GM12878 (cell line): ENCODE measurements around the gene RSRC1. TPM values are rescaled to one million over a fixed set of nuclear protein-coding genes. Genes with fewer than 3 reads are reported as not detected.

Source experiments
- ATAC-seq: fragments of 200-7000 bp; cut with Tn5 transposase; 3 replicates; pipeline ENCODE4 v1.9.1; 2020; ENCODE audit warnings: mild to moderate bottlenecking, moderate library complexity
- BruUV-seq: library from RNA; stranded (reverse); fragments of 400-500 nt; replicated peaks from 2 replicates; lab custom pipeline; 2021; lab: Mats Ljungman, UMichigan
- CTCF ChIA-PET: fragments of 300-600 bp; sonication (Branson Sonifier 250); formaldehyde crosslinking; extraction: SDS; loops from one replicate; lab custom pipeline; 2021; ENCODE audit warnings: inconsistent platforms; lab: Yijun Ruan, JAX
- POLR2A ChIA-PET: fragments of 350-600 bp; formaldehyde crosslinking; extraction: SDS; loops from one replicate; lab custom pipeline; 2021; ENCODE audit warnings: inconsistent platforms; lab: Charles Lee
- RAD21 ChIA-PET: fragments of 300-600 bp; sonication (Branson Sonifier 250); formaldehyde crosslinking; loops from one replicate; lab custom pipeline; 2023; ENCODE audit warnings: antibody characterized with exemption; ENCODE audit not compliant: unreplicated experiment; lab: Charles Lee
- SMC1A ChIA-PET: fragments of 300-600 bp; sonication (Branson Sonifier 250); formaldehyde crosslinking; loops from one replicate; lab custom pipeline; 2023; ENCODE audit not compliant: unreplicated experiment, uncharacterized antibody; lab: Charles Lee
- DNase-seq: peaks from one replicate; pipeline ENCODE4 v3.0.0-alpha.2; 2011; ENCODE audit warnings: low read depth, low spot score
- FAIRE-seq: peaks from 3 replicates; lab custom pipeline; 2011; peaks lifted over from hg19 to GRCh38; lab: Jason Lieb, UNC
- H2AFZ ChIP-seq: 2 replicates; pipeline ENCODE4 v1.6.0; 2011; ENCODE audit warnings: low read depth, low read length, control low read depth; ENCODE audit not compliant: control insufficient read depth
- H3K27ac ChIP-seq: 2 replicates; pipeline ENCODE4 v1.5.1; 2011; ENCODE audit warnings: control low read depth; ENCODE audit not compliant: control insufficient read depth, insufficient read depth
- H3K27me3 ChIP-seq, 2 experiments: replicated peaks in 1 of 2; 2 replicates each; pipeline versions ENCODE4 v1.6.0 to v1.6.1; 2011; ENCODE audit warnings: low read length in 1 of 2; ENCODE audit not compliant: control insufficient read depth in 2 of 2, insufficient read depth in 2 of 2
- H3K36me3 ChIP-seq, 2 experiments: 2 replicates each; pipeline ENCODE4 v1.5.1; 2011; ENCODE audit warnings: low read length in 1 of 2; ENCODE audit not compliant: control insufficient read depth in 2 of 2, insufficient read depth in 2 of 2
- H3K4me1 ChIP-seq: 2 replicates; pipeline ENCODE4 v1.6.1; 2011; ENCODE audit warnings: mild to moderate bottlenecking, low read length, moderate library complexity, mixed read lengths; ENCODE audit not compliant: control insufficient read depth, insufficient read depth
- H3K4me2 ChIP-seq: 2 replicates; pipeline ENCODE4 v1.6.0; 2011; ENCODE audit warnings: control low read depth; ENCODE audit not compliant: control insufficient read depth, insufficient read depth
- H3K4me3 ChIP-seq: fragments of 200-600 bp; sonication (generic); 2 replicates; pipeline ENCODE4 v1.5.1; 2016
- H3K79me2 ChIP-seq: 2 replicates; pipeline ENCODE4 v1.6.0; 2011; ENCODE audit warnings: low read length; ENCODE audit not compliant: control insufficient read depth, insufficient read depth
- H3K9ac ChIP-seq: 2 replicates; pipeline ENCODE4 v1.8.0; 2011; ENCODE audit warnings: low read length, control low read depth, mixed read lengths; ENCODE audit not compliant: control insufficient read depth, insufficient read depth
- H3K9me3 ChIP-seq: replicated peaks from 3 replicates; pipeline ENCODE4 v1.5.1; 2011; ENCODE audit warnings: mild to moderate bottlenecking, low read length; ENCODE audit not compliant: control insufficient read depth, insufficient read depth
- H4K20me1 ChIP-seq: 2 replicates; pipeline ENCODE4 v1.6.0; 2011; ENCODE audit not compliant: control insufficient read depth, insufficient read depth
- JUNB ChIP-seq: IDR thresholded peaks from 2 replicates; pipeline ENCODE4 v1.6.1; 2016; ENCODE audit warnings: antibody characterized with exemption, mild to moderate bottlenecking
- KAT2A ChIP-seq: conservative IDR thresholded peaks from 2 replicates; pipeline ENCODE4 v1.6.1; 2011; ENCODE audit warnings: low read depth, low read length; ENCODE audit not compliant: control insufficient read depth
- SPI1 ChIP-seq: IDR thresholded peaks from 2 replicates; pipeline ENCODE4 v1.6.1; 2011; ENCODE audit warnings: low read depth, mild to moderate bottlenecking, low read length, moderate library complexity, borderline replicate concordance; ENCODE audit not compliant: insufficient read depth
- TBL1XR1 ChIP-seq: IDR thresholded peaks from 2 replicates; pipeline ENCODE4 v1.6.1; 2012; ENCODE audit warnings: low read depth, low read length, improper control_type of control experiment
- WGBS: methylation state at CpG from one replicate; pipeline ENCODE4 v1.1.6; 2016; ENCODE audit warnings: low lambda C conversion rate; ENCODE audit not compliant: insufficient replicate concordance, insufficient coverage; ENCODE audit errors: missing lambda C conversion rate; 5-methylcytosine and 5-hydroxymethylcytosine counted together
- in situ Hi-C: fragments of 300-500 bp; cut with MboI; formaldehyde crosslinking; loops from 9 replicates; pipeline ENCODE4 v1.14.3; 2018; ENCODE audit warnings: mixed read lengths
- intact Hi-C: fragments of 100-400 bp; cut with micrococcal nuclease; formaldehyde crosslinking; loops from one replicate; pipeline ENCODE4 v1.14.2; 2022; ENCODE audit not compliant: unreplicated experiment
- polyA plus RNA-seq, 11 experiments: library from polyadenylated mRNA; depleted of rRNA in 4 of 11; unstranded in 6 of 11; stranded (reverse) in 5 of 11; fragments of >200 nt; fragmentation: Nextera tagmentation in 4 of 11; fragmentation: Illumina TruSeq in 1 of 11; extraction: Ambion mirVana in 4 of 11; extraction: Trizol in 1 of 11; gene quantifications; 1 replicate in 1 of 11; 2 replicates in 10 of 11; pipeline versions ENCODE4 v1.2.1 to v1.2.3, GENCODE V29; 2011 to 2016; ENCODE audit warnings: inconsistent platforms in 2 of 11, missing spikeins in 2 of 11, low read depth in 1 of 11
- total RNA-seq, 4 experiments: library from RNA; depleted of rRNA in 3 of 4; stranded (reverse); fragments of >200 nt in 3 of 4; fragmentation: Illumina TruSeq in 1 of 4; extraction: Trizol in 1 of 4; gene quantifications; 2 replicates each; pipeline versions ENCODE4 v1.2.1 to v1.2.3, GENCODE V29; 2013 to 2021

Gene RSRC1
- total and polyA plus RNA-seq, 10 of the 15 experiments (the other 5 are each of a cell fraction or from before 2014, with no cell fraction given) = 16.4 to 85.9 (median 42.0) TPM

DNA sequence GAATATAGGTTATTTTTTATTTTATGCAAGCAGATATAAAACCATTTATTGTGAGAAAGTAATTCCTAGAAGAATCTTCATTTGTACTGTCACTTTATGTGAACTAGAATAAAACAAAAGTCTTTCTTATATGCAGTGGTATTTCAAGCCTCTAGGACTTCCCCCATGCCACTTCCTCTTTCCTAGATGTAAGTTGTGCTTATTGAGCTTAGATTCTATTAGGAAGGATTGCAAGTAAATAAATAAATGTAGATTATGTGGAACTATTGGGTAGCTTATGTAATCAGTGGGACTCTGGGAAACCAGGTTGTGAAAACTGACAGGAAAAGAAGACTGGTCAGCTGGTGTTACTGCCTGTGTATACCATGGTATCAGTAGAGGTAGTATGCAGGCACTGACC lies 169.7 kb downstream of the RSRC1 start:
- H3K27me3 ChIP-seq = no peaks in the 10 kb centered on the region
- no peak overlapping the region for H3K4me2 ChIP-seq
- SMC1A ChIA-PET = interaction anchor here (1.3 kb wide), 1 partner anchor 155 kb away, joined by 3 read pairs; no protein-coding TSS in a partner anchor
- no peaks in the 10 kb centered on the region; a peak in 1 of 4 replicates for H3K36me3 ChIP-seq
- TF ChIP-seq SPI1 = peak; percentile 90
- no peak for TF ChIP-seq TBL1XR1
- TF ChIP-seq, all 136 proteins: peak for 1
- H3K9ac ChIP-seq = no peak overlapping the region
- RAD21 ChIA-PET = interaction anchor here (0.9 kb wide), 1 partner anchor 155 kb away, joined by 4 read pairs; no protein-coding TSS in a partner anchor
- intact Hi-C loops (no loop called here), in situ Hi-C loops (no loop called here)
- no peaks in the 10 kb centered on the region for H3K4me1 ChIP-seq
- POLR2A ChIA-PET = no interaction called here
- H2AFZ ChIP-seq = no peak overlapping the region
- H3K4me3 ChIP-seq = no peak overlapping the region
- DNase-seq = no peak
- FAIRE-seq = no peak
- H3K9me3 ChIP-seq = no peaks in the 10 kb centered on the region; the same call in 1 of the 3 replicates
- no peaks in the 10 kb centered on the region for H4K20me1 ChIP-seq
- no TSS peak for BruUV-seq
- CTCF ChIA-PET = interaction anchor here (0.8 to 2.0 kb wide), 5 partner anchors 9 to 155 kb away, joined by 3 to 10 read pairs (median 3); no protein-coding TSS in a partner anchor
- no peak overlapping the region for H3K27ac ChIP-seq
- ATAC-seq = peak; percentile 57; the same call in 2 of the 3 replicates
- no peaks in the 10 kb centered on the region for H3K79me2 ChIP-seq

- ChIA-PET CTCF (interaction anchor here (1.0 to 1.1 kb wide), 2 partner anchors 9 to 17 kb away, joined by 3 to 4 read pairs; no protein-coding TSS in a partner anchor), POLR2A (interaction anchor here (0.6 kb wide), 1 partner anchor 182 kb away, joined by 5 read pairs; no protein-coding TSS in a partner anchor), RAD21 (no interaction called here), SMC1A (interaction anchor here (0.6 to 1.6 kb wide), 3 partner anchors 11 to 200 kb away, joined by 3 to 6 read pairs (median 3); no protein-coding TSS in a partner anchor)
- no peak overlapping the region for H3K27ac ChIP-seq
- no peaks in the 10 kb centered on the region for H3K79me2 ChIP-seq
- no peaks in the 10 kb centered on the region for H3K27me3 ChIP-seq
- no peaks in the 10 kb centered on the region for H3K36me3 ChIP-seq
- in situ Hi-C loops (no loop called here), intact Hi-C loops (no loop called here)
- no peak overlapping the region for H3K4me3 ChIP-seq
- FAIRE-seq (peak; percentile 61), DNase-seq (no peak), ATAC-seq (0 out of 3 replicates have a peak, but pooled peaks have one; percentile 28)
- H3K4me1 ChIP-seq = no peaks in the 10 kb centered on the region
- no peak overlapping the region for H2AFZ ChIP-seq
- H3K9ac ChIP-seq = no peak overlapping the region
- TF ChIP-seq JUNB (peak; percentile 72), KAT2A (no peak)
- no peak overlapping the region for H3K4me2 ChIP-seq
- 2% methylated on average over 2 of the region's 2 CpGs for WGBS
- no TSS peak for BruUV-seq
- no peaks in the 10 kb centered on the region for H4K20me1 ChIP-seq
- no peaks in the 10 kb centered on the region for H3K9me3 ChIP-seq
Measured at GRCh38 chr3:158295771-158296170, 185.9 kb downstream of the RSRC1 start.
